B cell (primary cell): ENCODE results near the gene CCNK. TPM values are rescaled to one million over a fixed set of nuclear protein-coding genes. Genes with fewer than 3 reads are reported as not detected.

Source experiments
- ATAC-seq: fragments of 200-7000 bp; cut with Tn5 transposase; one replicate; pipeline ENCODE4 v1.10.0; 2021; ENCODE audit warnings: low read depth, mild to moderate bottlenecking, moderate number of reproducible peaks, moderate library complexity
- CTCF ChIA-PET: fragments of 350-600 bp; sonication (Branson Sonifier 250); formaldehyde crosslinking; loops from one replicate; lab custom pipeline; 2021; ENCODE audit warnings: antibody characterized with exemption, inconsistent platforms; lab: Charles Lee
- POLR2A ChIA-PET: fragments of 350-600 bp; sonication (Branson Sonifier 250); formaldehyde crosslinking; loops from one replicate; lab custom pipeline; 2021; ENCODE audit warnings: antibody characterized with exemption; lab: Charles Lee
- DNase-seq: peaks from one replicate; pipeline ENCODE4 v3.0.0; 2013
- H2AFZ ChIP-seq: 2 replicates; pipeline ENCODE4 v1.6.1; 2012; ENCODE audit warnings: mild to moderate bottlenecking, low read depth, low read length; ENCODE audit not compliant: insufficient read depth, poor library complexity, severe bottlenecking
- H3K27ac ChIP-seq, 2 donors: 1 replicate in 1 of 2; 2 replicates in 1 of 2; pipeline ENCODE4 v1.5.1; 2012 to 2013; ENCODE audit warnings: low read length in 2 of 2, mild to moderate bottlenecking in 2 of 2, moderate library complexity in 1 of 2
- H3K27me3 ChIP-seq, 4 experiments: fragments of 200-600 bp in 1 of 4; sonication (generic) in 1 of 4; replicated peaks in 1 of 4; 1 replicate in 2 of 4; 2 replicates in 2 of 4; pipeline versions ENCODE4 v1.6.1 to v1.7.0; 2013 to 2016; ENCODE audit warnings: low read length in 3 of 4, mild to moderate bottlenecking in 2 of 4, mixed read lengths in 1 of 4, moderate library complexity in 1 of 4; ENCODE audit not compliant: insufficient read depth in 4 of 4, control insufficient read depth in 3 of 4; ENCODE audit errors: control extremely low read depth in 1 of 4
- H3K36me3 ChIP-seq, 2 experiments: replicated peaks in 1 of 2; 1 replicate in 1 of 2; 2 replicates in 1 of 2; pipeline versions ENCODE4 v1.6.1 to v1.7.1; 2013; ENCODE audit warnings: low read length in 1 of 2; ENCODE audit not compliant: insufficient read depth in 2 of 2, control insufficient read depth in 1 of 2; ENCODE audit errors: control extremely low read depth in 1 of 2, extremely low read depth in 1 of 2
- H3K4me1 ChIP-seq, 2 donors: fragments of 200-600 bp in 1 of 2; sonication (generic) in 1 of 2; 1 replicate in 1 of 2; 2 replicates in 1 of 2; pipeline versions ENCODE4 v1.5.1 to v1.6.1; 2013 to 2017; ENCODE audit warnings: low read length in 2 of 2; ENCODE audit not compliant: control insufficient read depth in 2 of 2, insufficient read depth in 2 of 2
- H3K4me2 ChIP-seq: replicated peaks from 2 replicates; pipeline ENCODE3; 2012; ENCODE audit warnings: mild to moderate bottlenecking, low read depth, low read length; ENCODE audit not compliant: poor library complexity, severe bottlenecking
- H3K4me3 ChIP-seq, 5 experiments: fragments of 200-600 bp in 1 of 5; sonication (generic) in 1 of 5; 1 replicate in 3 of 5; 2 replicates in 2 of 5; pipeline versions ENCODE4 v1.5.1 to v1.7.0; 2011 to 2016; ENCODE audit warnings: low read length in 4 of 5, mild to moderate bottlenecking in 4 of 5, low read depth in 2 of 5, control low read depth in 1 of 5, moderate library complexity in 1 of 5; ENCODE audit not compliant: insufficient read depth in 1 of 5; ENCODE audit errors: control extremely low read depth in 1 of 5, extremely low read depth in 1 of 5
- H3K79me2 ChIP-seq: fragments of 200-600 bp; sonication (generic); one replicate; pipeline ENCODE4 v1.6.0; 2016; ENCODE audit warnings: low read length; ENCODE audit not compliant: control insufficient read depth, insufficient read depth
- H3K9ac ChIP-seq: fragments of 200-600 bp; sonication (generic); 2 replicates; pipeline ENCODE4 v1.6.1; 2017; ENCODE audit warnings: mild to moderate bottlenecking, low read length, moderate library complexity
- H3K9me3 ChIP-seq, 3 donors: one replicate each; pipeline versions ENCODE4 v1.6.1 to v1.7.1; 2013; ENCODE audit warnings: low read length in 2 of 3; ENCODE audit not compliant: control insufficient read depth in 2 of 3, insufficient read depth in 1 of 3; ENCODE audit errors: control extremely low read depth in 1 of 3
- H4K20me1 ChIP-seq: 2 replicates; pipeline ENCODE4 v1.6.0; 2012; ENCODE audit warnings: mild to moderate bottlenecking, low read length; ENCODE audit not compliant: insufficient read depth, control insufficient read depth, poor library complexity, severe bottlenecking
- H3K27ac Mint-ChIP-seq: one replicate; pipeline ENCODE4 v1.8.0; 2021; ENCODE audit warnings: mixed read lengths
- H3K27me3 Mint-ChIP-seq: one replicate; pipeline ENCODE4 v1.8.0; 2021; ENCODE audit warnings: mixed read lengths
- H3K4me1 Mint-ChIP-seq: one replicate; pipeline ENCODE4 v1.8.0; 2021; ENCODE audit warnings: mixed read lengths
- H3K4me3 Mint-ChIP-seq: one replicate; pipeline ENCODE4 v1.8.0; 2021; ENCODE audit warnings: mixed read lengths
- H3K9me3 Mint-ChIP-seq: one replicate; pipeline ENCODE4 v1.8.0; 2022; ENCODE audit warnings: mixed read lengths; ENCODE audit not compliant: insufficient read depth
- EZH2 ChIP-seq: IDR thresholded peaks from 2 replicates; pipeline ENCODE4 v1.6.1; 2012; ENCODE audit warnings: borderline replicate concordance, low read depth, mild to moderate bottlenecking, moderate library complexity, low read length; ENCODE audit not compliant: insufficient read depth, poor library complexity, severe bottlenecking
- WGBS: methylation state at CpG from one replicate; pipeline ENCODE4 v1.1.5; 2013; ENCODE audit warnings: missing lambda C conversion rate; ENCODE audit not compliant: insufficient coverage; 5-methylcytosine and 5-hydroxymethylcytosine counted together
- intact Hi-C: fragments of 100-400 bp; cut with micrococcal nuclease; formaldehyde crosslinking; loops from one replicate; pipeline ENCODE4 v1.10.0; 2022
- polyA plus RNA-seq: library from polyadenylated mRNA; depleted of rRNA; stranded (reverse); fragments of >200 nt; gene quantifications from 2 replicates; pipeline ENCODE4 v1.2.3, GENCODE V29; 2012
- total RNA-seq, 2 donors: library from RNA; stranded (reverse); fragments of 120-200 nt in 1 of 2; gene quantifications; 1 replicate in 1 of 2; 2 replicates in 1 of 2; pipeline versions ENCODE4 v1.2.3 to v1.2.4, GENCODE V29; 2013 to 2022
- TF ChIP-seq, protein P1 (sequence below): fragments of 200-600 bp; IDR thresholded peaks from one replicate; pipeline ENCODE4 v1.8.0; 2022; ENCODE audit warnings: antibody characterized with exemption, mild to moderate bottlenecking

The CCNK gene
- total and polyA plus RNA-seq, 2 donors (not counting 1 experiment from before 2014, with no cell fraction given): 17.5 to 82.0 TPM

DNA sequence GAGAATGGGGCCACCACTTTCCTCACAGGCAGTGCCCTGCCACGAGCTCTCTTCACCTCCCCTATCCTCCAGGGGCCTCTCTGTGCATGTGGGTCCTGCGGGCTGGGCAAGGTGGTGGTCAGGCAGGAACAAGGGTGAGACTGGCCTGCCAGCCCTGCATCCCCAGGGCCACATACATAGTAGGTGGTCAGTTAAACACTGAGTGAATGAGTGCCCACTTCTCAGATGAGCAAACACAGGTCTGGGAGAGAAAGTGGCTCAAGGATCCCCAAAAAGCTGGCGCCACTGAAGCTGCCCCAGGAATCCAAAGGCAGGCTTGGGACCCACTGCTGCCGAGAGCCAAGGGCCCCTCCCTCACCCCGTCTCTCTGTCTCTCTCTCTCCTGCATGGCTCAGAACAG, 51.1 kb downstream of the CCNK start:
- H3K36me3 ChIP-seq: no peaks in the 10 kb centered on the region
- no peaks in the 10 kb centered on the region for H3K4me1 ChIP-seq
- no peaks in the 10 kb centered on the region for H3K79me2 ChIP-seq
- no peak overlapping the region for H3K9ac ChIP-seq
- ATAC-seq (no peak), DNase-seq (no peak)
- TF ChIP-seq, protein P1, sequence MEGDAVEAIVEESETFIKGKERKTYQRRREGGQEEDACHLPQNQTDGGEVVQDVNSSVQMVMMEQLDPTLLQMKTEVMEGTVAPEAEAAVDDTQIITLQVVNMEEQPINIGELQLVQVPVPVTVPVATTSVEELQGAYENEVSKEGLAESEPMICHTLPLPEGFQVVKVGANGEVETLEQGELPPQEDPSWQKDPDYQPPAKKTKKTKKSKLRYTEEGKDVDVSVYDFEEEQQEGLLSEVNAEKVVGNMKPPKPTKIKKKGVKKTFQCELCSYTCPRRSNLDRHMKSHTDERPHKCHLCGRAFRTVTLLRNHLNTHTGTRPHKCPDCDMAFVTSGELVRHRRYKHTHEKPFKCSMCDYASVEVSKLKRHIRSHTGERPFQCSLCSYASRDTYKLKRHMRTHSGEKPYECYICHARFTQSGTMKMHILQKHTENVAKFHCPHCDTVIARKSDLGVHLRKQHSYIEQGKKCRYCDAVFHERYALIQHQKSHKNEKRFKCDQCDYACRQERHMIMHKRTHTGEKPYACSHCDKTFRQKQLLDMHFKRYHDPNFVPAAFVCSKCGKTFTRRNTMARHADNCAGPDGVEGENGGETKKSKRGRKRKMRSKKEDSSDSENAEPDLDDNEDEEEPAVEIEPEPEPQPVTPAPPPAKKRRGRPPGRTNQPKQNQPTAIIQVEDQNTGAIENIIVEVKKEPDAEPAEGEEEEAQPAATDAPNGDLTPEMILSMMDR: no peak
- no peak for TF ChIP-seq EZH2
- intact Hi-C loops: no loop called here
- H4K20me1 ChIP-seq: no peaks in the 10 kb centered on the region
- H3K27me3 ChIP-seq: no peaks in the 10 kb centered on the region
- Mint-ChIP-seq H3K9me3 (no peaks in the 10 kb centered on the region), H3K4me3 (no peak overlapping the region), H3K27ac (no peak overlapping the region), H3K27me3 (no peaks in the 10 kb centered on the region), H3K4me1 (no peaks in the 10 kb centered on the region)
- no peak overlapping the region for H3K4me3 ChIP-seq
- CTCF ChIA-PET: no interaction called here
- H3K27ac ChIP-seq: no peak overlapping the region
- H3K4me2 ChIP-seq: no peak overlapping the region
- POLR2A ChIA-PET: no interaction called here
- 90% methylated on average over 3 of the region's 5 CpGs for WGBS
- H2AFZ ChIP-seq: no peak overlapping the region
- no peaks in the 10 kb centered on the region for H3K9me3 ChIP-seq

DNA sequence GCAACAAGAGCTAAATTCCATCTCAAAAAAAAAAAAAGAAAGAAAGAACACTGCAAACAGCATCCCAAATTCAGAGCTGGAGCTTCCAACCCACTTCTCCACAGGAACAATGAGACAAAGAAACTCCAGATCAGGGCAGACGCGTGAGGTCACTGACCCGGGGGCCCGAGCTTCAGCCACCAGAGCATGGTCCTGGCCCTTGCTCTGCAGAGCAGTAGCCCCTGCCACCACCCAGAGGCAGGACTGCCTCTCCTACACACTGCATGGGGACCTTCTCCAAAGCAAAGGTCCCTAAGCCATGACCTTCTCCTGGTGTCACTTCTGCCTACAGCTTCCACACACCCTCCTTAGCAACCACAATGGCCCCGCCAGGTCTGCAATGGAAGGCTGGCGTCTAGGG, 53.1 kb downstream of the CCNK start:
- no peaks in the 10 kb centered on the region for H3K79me2 ChIP-seq
- H3K9ac ChIP-seq: no peak overlapping the region
- Mint-ChIP-seq H3K4me3 (no peak overlapping the region), H3K27me3 (no peaks in the 10 kb centered on the region), H3K4me1 (peaks cover 2% of the 10 kb centered on the region), H3K9me3 (no peaks in the 10 kb centered on the region), H3K27ac (no peak overlapping the region)
- no peak overlapping the region for H3K4me3 ChIP-seq
- no peak overlapping the region for H3K4me2 ChIP-seq
- no peaks in the 10 kb centered on the region for H3K36me3 ChIP-seq
- 94% methylated on average over 6 of the region's 6 CpGs for WGBS
- no peaks in the 10 kb centered on the region for H3K4me1 ChIP-seq
- ChIA-PET CTCF (no interaction called here), POLR2A (no interaction called here)
- no peak for ATAC-seq
- intact Hi-C loops: no loop called here
- H2AFZ ChIP-seq: no peak overlapping the region
- no peaks in the 10 kb centered on the region for H3K27me3 ChIP-seq
- no peak overlapping the region for H3K27ac ChIP-seq
- no peaks in the 10 kb centered on the region for H4K20me1 ChIP-seq
- H3K9me3 ChIP-seq: no peaks in the 10 kb centered on the region
- TF ChIP-seq EZH2: no peak
- TF ChIP-seq, protein P1: no peak
- DNase-seq: no peak
